Measurements from ENCODE around the gene NIM1K. TPM values are rescaled to one million over a fixed set of nuclear protein-coding genes. Genes with fewer than 3 reads are reported as not detected.

The NIM1K gene
- 1.6 TPM for polyA plus RNA-seq (2012; ENCODE audit: low read depth, missing spikeins)

- FAIRE-seq, result peak; percentile 74
- no peak for TF ChIP-seq SPI1 (IDR thresholded peaks at IDR 0.05; ENCODE audit: low read depth, low read length)
- no peak; the same call in 1 of the 2 replicates for TF ChIP-seq POLR2A (IDR thresholded peaks at IDR 0.05; ENCODE audit: low read depth, low read length)
- no peak for TF ChIP-seq PAX5 (IDR thresholded peaks at IDR 0.05; ENCODE audit: insufficient read depth, low read length, severe bottlenecking)
- TF ChIP-seq POU2F2 (IDR thresholded peaks at IDR 0.05; ENCODE audit: low read depth, low read length), result peak; percentile 11; the same call in 1 of the 2 replicates
- no peak for TF ChIP-seq POLR2AphosphoS5 (IDR thresholded peaks at IDR 0.05; ENCODE audit: low read depth, low read length)
- TF ChIP-seq TAF1 (IDR thresholded peaks at IDR 0.05; ENCODE audit: low read depth, low read length), result 0 out of 2 replicates have a peak, but pooled peaks have one; percentile 28
- peak; percentile 53 for DNase-seq (ENCODE audit: insufficient read length, low spot score)
Measured at GRCh38 chr5:43191740-43192557, at the start of gene NIM1K. Gene NIM1K, plus strand, starts transcription at chr5:43192225. Its CDS starts 53,551 bp downstream, at chr5:43245776.

GRCh38 chr5:43145071-43145470 lies 47.0 kb upstream of the NIM1K start:
- TF ChIP-seq SPI1 (IDR thresholded peaks at IDR 0.05; ENCODE audit: low read depth, low read length) (no peak), POLR2A (IDR thresholded peaks at IDR 0.05; ENCODE audit: low read depth, low read length) (no peak), POU2F2 (IDR thresholded peaks at IDR 0.05; ENCODE audit: low read depth, low read length) (no peak), POLR2AphosphoS5 (IDR thresholded peaks at IDR 0.05; ENCODE audit: low read depth, low read length) (no peak), PAX5 (IDR thresholded peaks at IDR 0.05; ENCODE audit: insufficient read depth, low read length, severe bottlenecking) (no peak), TAF1 (IDR thresholded peaks at IDR 0.05; ENCODE audit: low read depth, low read length) (no peak)
- FAIRE-seq (no peak), DNase-seq (ENCODE audit: insufficient read length, low spot score) (no peak)

- TF ChIP-seq SPI1 (IDR thresholded peaks at IDR 0.05; ENCODE audit: low read depth, low read length) (no peak), POLR2A (IDR thresholded peaks at IDR 0.05; ENCODE audit: low read depth, low read length) (no peak), POLR2AphosphoS5 (IDR thresholded peaks at IDR 0.05; ENCODE audit: low read depth, low read length) (no peak), TAF1 (IDR thresholded peaks at IDR 0.05; ENCODE audit: low read depth, low read length) (no peak), POU2F2 (IDR thresholded peaks at IDR 0.05; ENCODE audit: low read depth, low read length) (no peak), PAX5 (IDR thresholded peaks at IDR 0.05; ENCODE audit: insufficient read depth, low read length, severe bottlenecking) (no peak)
- DNase-seq (ENCODE audit: insufficient read length, low spot score), result no peak
- no peak for FAIRE-seq
Measured at GRCh38 chr5:43146958-43147357, 45.1 kb upstream of the NIM1K start.

- FAIRE-seq, result no peak
- TF ChIP-seq POU2F2 (IDR thresholded peaks at IDR 0.05; ENCODE audit: low read depth, low read length) (no peak), POLR2AphosphoS5 (IDR thresholded peaks at IDR 0.05; ENCODE audit: low read depth, low read length) (no peak), SPI1 (IDR thresholded peaks at IDR 0.05; ENCODE audit: low read depth, low read length) (no peak), POLR2A (IDR thresholded peaks at IDR 0.05; ENCODE audit: low read depth, low read length) (no peak), PAX5 (IDR thresholded peaks at IDR 0.05; ENCODE audit: insufficient read depth, low read length, severe bottlenecking) (no peak), TAF1 (IDR thresholded peaks at IDR 0.05; ENCODE audit: low read depth, low read length) (no peak)
- no peak for DNase-seq (ENCODE audit: insufficient read length, low spot score)
Measured at GRCh38 chr5:43148417-43148816, 43.6 kb upstream of the NIM1K start.

GRCh38 chr5:43149231-43149630 lies 42.8 kb upstream of the NIM1K start:
- FAIRE-seq (no peak), DNase-seq (ENCODE audit: insufficient read length, low spot score) (no peak)
- TF ChIP-seq TAF1 (IDR thresholded peaks at IDR 0.05; ENCODE audit: low read depth, low read length) (no peak), SPI1 (IDR thresholded peaks at IDR 0.05; ENCODE audit: low read depth, low read length) (no peak), PAX5 (IDR thresholded peaks at IDR 0.05; ENCODE audit: insufficient read depth, low read length, severe bottlenecking) (no peak), POLR2AphosphoS5 (IDR thresholded peaks at IDR 0.05; ENCODE audit: low read depth, low read length) (no peak), POLR2A (IDR thresholded peaks at IDR 0.05; ENCODE audit: low read depth, low read length) (no peak), POU2F2 (IDR thresholded peaks at IDR 0.05; ENCODE audit: low read depth, low read length) (no peak)

GRCh38 chr5:43150075-43150474 lies 42.0 kb upstream of the NIM1K start:
- FAIRE-seq (no peak), DNase-seq (ENCODE audit: insufficient read length, low spot score) (no peak)
- TF ChIP-seq PAX5 (IDR thresholded peaks at IDR 0.05; ENCODE audit: insufficient read depth, low read length, severe bottlenecking) (no peak), POLR2AphosphoS5 (IDR thresholded peaks at IDR 0.05; ENCODE audit: low read depth, low read length) (no peak), POU2F2 (IDR thresholded peaks at IDR 0.05; ENCODE audit: low read depth, low read length) (no peak), SPI1 (IDR thresholded peaks at IDR 0.05; ENCODE audit: low read depth, low read length) (no peak), POLR2A (IDR thresholded peaks at IDR 0.05; ENCODE audit: low read depth, low read length) (no peak), TAF1 (IDR thresholded peaks at IDR 0.05; ENCODE audit: low read depth, low read length) (no peak)

- no peak for DNase-seq (ENCODE audit: insufficient read length, low spot score)
- TF ChIP-seq POLR2A (IDR thresholded peaks at IDR 0.05; ENCODE audit: low read depth, low read length) (no peak), TAF1 (IDR thresholded peaks at IDR 0.05; ENCODE audit: low read depth, low read length) (no peak), PAX5 (IDR thresholded peaks at IDR 0.05; ENCODE audit: insufficient read depth, low read length, severe bottlenecking) (no peak), POU2F2 (IDR thresholded peaks at IDR 0.05; ENCODE audit: low read depth, low read length) (no peak), POLR2AphosphoS5 (IDR thresholded peaks at IDR 0.05; ENCODE audit: low read depth, low read length) (no peak), SPI1 (IDR thresholded peaks at IDR 0.05; ENCODE audit: low read depth, low read length) (no peak)
- FAIRE-seq, result no peak
Measured at GRCh38 chr5:43150748-43151147, 41.3 kb upstream of the NIM1K start.

GRCh38 chr5:43152946-43153345 lies 39.1 kb upstream of the NIM1K start:
- TF ChIP-seq POLR2A (IDR thresholded peaks at IDR 0.05; ENCODE audit: low read depth, low read length) (no peak), SPI1 (IDR thresholded peaks at IDR 0.05; ENCODE audit: low read depth, low read length) (no peak), POLR2AphosphoS5 (IDR thresholded peaks at IDR 0.05; ENCODE audit: low read depth, low read length) (no peak), POU2F2 (IDR thresholded peaks at IDR 0.05; ENCODE audit: low read depth, low read length) (no peak), TAF1 (IDR thresholded peaks at IDR 0.05; ENCODE audit: low read depth, low read length) (no peak), PAX5 (IDR thresholded peaks at IDR 0.05; ENCODE audit: insufficient read depth, low read length, severe bottlenecking) (no peak)
- no peak for FAIRE-seq
- no peak for DNase-seq (ENCODE audit: insufficient read length, low spot score)

- DNase-seq (ENCODE audit: insufficient read length, low spot score) (no peak), FAIRE-seq (no peak)
- no peak for TF ChIP-seq POLR2AphosphoS5 (IDR thresholded peaks at IDR 0.05; ENCODE audit: low read depth, low read length)
- no peak for TF ChIP-seq SPI1 (IDR thresholded peaks at IDR 0.05; ENCODE audit: low read depth, low read length)
- TF ChIP-seq PAX5 (IDR thresholded peaks at IDR 0.05; ENCODE audit: insufficient read depth, low read length, severe bottlenecking), result no peak
- TF ChIP-seq POU2F2 (IDR thresholded peaks at IDR 0.05; ENCODE audit: low read depth, low read length), result no peak
- no peak for TF ChIP-seq TAF1 (IDR thresholded peaks at IDR 0.05; ENCODE audit: low read depth, low read length)
- TF ChIP-seq POLR2A (IDR thresholded peaks at IDR 0.05; ENCODE audit: low read depth, low read length), result no peak
Measured at GRCh38 chr5:43154469-43154868, 37.6 kb upstream of the NIM1K start.
